Kidney epithelial cell (primary cell): Measurements from ENCODE around the gene FBXW11. TPM values are rescaled to one million over a fixed set of nuclear protein-coding genes. Genes with fewer than 3 reads are reported as not detected.

Experiments
- DNase-seq: peaks from one replicate; pipeline ENCODE4 v3.0.0-alpha.2; 2010; ENCODE audit warnings: low read depth
- H3K27me3 ChIP-seq: 2 replicates; pipeline ENCODE4 v1.6.0; 2011; ENCODE audit warnings: low read length; ENCODE audit not compliant: control insufficient read depth, insufficient read depth
- H3K36me3 ChIP-seq: 2 replicates; pipeline ENCODE4 v1.5.1; 2011; ENCODE audit warnings: low read length; ENCODE audit not compliant: control insufficient read depth, insufficient read depth
- H3K4me3 ChIP-seq: 2 replicates; pipeline ENCODE4 v1.5.1; 2011; ENCODE audit warnings: low read depth, mild to moderate bottlenecking, control low read depth, low read length
- CTCF ChIP-seq: IDR thresholded peaks from 2 replicates; pipeline ENCODE4 v1.5.1; 2011; ENCODE audit warnings: mild to moderate bottlenecking, moderate library complexity, low read length, control low read depth, inconsistent platforms; ENCODE audit not compliant: insufficient read depth, poor library complexity, severe bottlenecking
- total RNA-seq: library from RNA; depleted of rRNA; stranded (reverse); fragments of >200 nt; gene quantifications from 2 replicates; pipeline ENCODE4 v1.2.3, GENCODE V29; 2015

The FBXW11 gene
- total RNA-seq, 1 donor from 2014 or later: 75.1 TPM

- Histone ChIP-seq H3K4me3 (no peak overlapping the region), H3K36me3 (no peaks in the 10 kb centered on the region), H3K27me3 (no peaks in the 10 kb centered on the region)
- no peak for DNase-seq
- no peak for TF ChIP-seq CTCF
Measured at GRCh38 chr5:171999877-172000276, 6.6 kb downstream of the FBXW11 start.

GRCh38 chr5:171999100-171999499, 7.3 kb downstream of the FBXW11 start:
- Histone ChIP-seq H3K4me3 (no peak overlapping the region), H3K27me3 (no peaks in the 10 kb centered on the region), H3K36me3 (no peaks in the 10 kb centered on the region)
- TF ChIP-seq CTCF: no peak
- DNase-seq: no peak

- no peaks in the 10 kb centered on the region for H3K27me3 ChIP-seq
- H3K36me3 ChIP-seq: no peaks in the 10 kb centered on the region
- DNase-seq: no peak
- TF ChIP-seq CTCF: no peak
- H3K4me3 ChIP-seq: no peak overlapping the region
Measured at GRCh38 chr5:171997011-171997410, 9.4 kb downstream of the FBXW11 start.

GRCh38 chr5:171992813-171993212, 13.6 kb downstream of the FBXW11 start:
- no peak overlapping the region for H3K4me3 ChIP-seq
- no peaks in the 10 kb centered on the region for H3K27me3 ChIP-seq
- TF ChIP-seq CTCF: no peak
- no peak for DNase-seq
- H3K36me3 ChIP-seq: no peaks in the 10 kb centered on the region

- no peak for DNase-seq
- H3K36me3 ChIP-seq: no peaks in the 10 kb centered on the region
- H3K4me3 ChIP-seq: no peak overlapping the region
- TF ChIP-seq CTCF: no peak
- no peaks in the 10 kb centered on the region for H3K27me3 ChIP-seq
Measured at GRCh38 chr5:171992305-171992704, 14.1 kb downstream of the FBXW11 start.

GRCh38 chr5:171990713-171991015, 15.8 kb downstream of the FBXW11 start:
- TF ChIP-seq CTCF: no peak
- no peaks in the 10 kb centered on the region for H3K36me3 ChIP-seq
- no peak overlapping the region for H3K4me3 ChIP-seq
- DNase-seq: no peak
- no peaks in the 10 kb centered on the region for H3K27me3 ChIP-seq
